Heart left ventricle (tissue), 13 donors: ENCODE measurements around the gene NLRP6.

Source experiments
- POLR2A ChIP-seq, 2 donors: fragments of 450-650 bp; IDR thresholded peaks; one replicate each; pipeline ENCODE4 v1.6.1; 2017; ENCODE audit warnings: antibody characterized with exemption in 2 of 2, mild to moderate bottlenecking in 2 of 2, moderate library complexity in 2 of 2
- TF ChIP-seq, protein P1 (sequence below), 12 donors: fragments of 200-600 bp; sonication (generic) in 4 of 12; IDR thresholded peaks; one replicate each; pipeline versions ENCODE4 v1.5.0 to v1.8.0; 2018 to 2022; ENCODE audit warnings: antibody characterized with exemption in 12 of 12, mild to moderate bottlenecking in 5 of 12
- donor health status: ischemic (EF 13 %, LVEDD 7.1; RV severe dilation, severe dysfunction).
- donor health status: DM: no; HTN: yes; CAD: no.
- donor health status: DM: no; HTN: no; CAD: no.
- donor health status: ischemic (EF 25% LVEDD 6.9; RV normal size, moderate dysfunction).
- donor health status: ischemic (EF 25% LVEDD 5.7; RV mildly dilated, moderate dysfunction).
- donor health status: ischemic (EF 35%, LVEDD 5.7; RV mildly dilated, moderate dysfunction).
- donor health status: nonischemic (EF 11% LVEDD 7.7; RV severe dilation, severe dysfunction).
- donor health status: DM: yes; HTN: yes; CAD: no.
- donor health status: PGD.
- donor health status: ischemic (EF 29% LVEDD 5.4; RV normal size, mild dysfunction).
- donor health status: nonischemic (EF 23%, LVEDD 6.1; RV moderate dilation, normal function).

- TF ChIP-seq, protein P1, sequence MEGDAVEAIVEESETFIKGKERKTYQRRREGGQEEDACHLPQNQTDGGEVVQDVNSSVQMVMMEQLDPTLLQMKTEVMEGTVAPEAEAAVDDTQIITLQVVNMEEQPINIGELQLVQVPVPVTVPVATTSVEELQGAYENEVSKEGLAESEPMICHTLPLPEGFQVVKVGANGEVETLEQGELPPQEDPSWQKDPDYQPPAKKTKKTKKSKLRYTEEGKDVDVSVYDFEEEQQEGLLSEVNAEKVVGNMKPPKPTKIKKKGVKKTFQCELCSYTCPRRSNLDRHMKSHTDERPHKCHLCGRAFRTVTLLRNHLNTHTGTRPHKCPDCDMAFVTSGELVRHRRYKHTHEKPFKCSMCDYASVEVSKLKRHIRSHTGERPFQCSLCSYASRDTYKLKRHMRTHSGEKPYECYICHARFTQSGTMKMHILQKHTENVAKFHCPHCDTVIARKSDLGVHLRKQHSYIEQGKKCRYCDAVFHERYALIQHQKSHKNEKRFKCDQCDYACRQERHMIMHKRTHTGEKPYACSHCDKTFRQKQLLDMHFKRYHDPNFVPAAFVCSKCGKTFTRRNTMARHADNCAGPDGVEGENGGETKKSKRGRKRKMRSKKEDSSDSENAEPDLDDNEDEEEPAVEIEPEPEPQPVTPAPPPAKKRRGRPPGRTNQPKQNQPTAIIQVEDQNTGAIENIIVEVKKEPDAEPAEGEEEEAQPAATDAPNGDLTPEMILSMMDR (IDR thresholded peaks at IDR 0.05): no peak
- no peak for TF ChIP-seq POLR2A (IDR thresholded peaks at IDR 0.05)
These were observed 2.7 kb downstream of the NLRP6 start for GRCh38 chr11:280706-281485.
